ENCODE results near the gene HIPK2.

DNA sequence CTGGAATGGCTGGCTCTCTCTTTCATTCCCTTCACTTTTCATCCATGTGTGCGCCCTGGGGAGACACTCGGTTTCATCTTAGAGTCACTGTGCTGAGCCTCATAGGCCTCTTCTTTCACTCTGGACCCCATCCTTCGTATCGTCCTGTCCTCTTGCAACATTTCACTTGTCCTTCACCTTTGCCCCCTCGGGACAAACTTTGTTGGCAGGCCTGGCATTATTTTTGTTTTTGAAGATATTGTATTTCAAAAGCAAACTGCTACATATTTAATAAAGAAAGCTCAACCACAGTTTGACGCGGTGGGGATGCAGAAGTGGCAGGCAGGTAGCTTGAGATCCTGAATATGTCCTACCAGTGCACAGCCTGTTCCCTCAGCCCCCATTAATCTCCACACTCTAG is 36.6 kb downstream of the HIPK2 start:
- TF ChIP-seq POLR2A (IDR thresholded peaks at IDR 0.05) (no peak), EP300 (IDR thresholded peaks at IDR 0.05) (no peak), POLR2AphosphoS5 (IDR thresholded peaks at IDR 0.05) (no peak)
- TF ChIP-seq, protein P1, sequence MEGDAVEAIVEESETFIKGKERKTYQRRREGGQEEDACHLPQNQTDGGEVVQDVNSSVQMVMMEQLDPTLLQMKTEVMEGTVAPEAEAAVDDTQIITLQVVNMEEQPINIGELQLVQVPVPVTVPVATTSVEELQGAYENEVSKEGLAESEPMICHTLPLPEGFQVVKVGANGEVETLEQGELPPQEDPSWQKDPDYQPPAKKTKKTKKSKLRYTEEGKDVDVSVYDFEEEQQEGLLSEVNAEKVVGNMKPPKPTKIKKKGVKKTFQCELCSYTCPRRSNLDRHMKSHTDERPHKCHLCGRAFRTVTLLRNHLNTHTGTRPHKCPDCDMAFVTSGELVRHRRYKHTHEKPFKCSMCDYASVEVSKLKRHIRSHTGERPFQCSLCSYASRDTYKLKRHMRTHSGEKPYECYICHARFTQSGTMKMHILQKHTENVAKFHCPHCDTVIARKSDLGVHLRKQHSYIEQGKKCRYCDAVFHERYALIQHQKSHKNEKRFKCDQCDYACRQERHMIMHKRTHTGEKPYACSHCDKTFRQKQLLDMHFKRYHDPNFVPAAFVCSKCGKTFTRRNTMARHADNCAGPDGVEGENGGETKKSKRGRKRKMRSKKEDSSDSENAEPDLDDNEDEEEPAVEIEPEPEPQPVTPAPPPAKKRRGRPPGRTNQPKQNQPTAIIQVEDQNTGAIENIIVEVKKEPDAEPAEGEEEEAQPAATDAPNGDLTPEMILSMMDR (IDR thresholded peaks at IDR 0.05), result no peak
